ENCODE data around the gene THBS3. TPM values are rescaled to one million over a fixed set of nuclear protein-coding genes. Genes with fewer than 3 reads are reported as not detected.

THBS3 gene
- total RNA-seq, 2 donors from 2014 or later = 10.9 to 11.2 TPM

DNA sequence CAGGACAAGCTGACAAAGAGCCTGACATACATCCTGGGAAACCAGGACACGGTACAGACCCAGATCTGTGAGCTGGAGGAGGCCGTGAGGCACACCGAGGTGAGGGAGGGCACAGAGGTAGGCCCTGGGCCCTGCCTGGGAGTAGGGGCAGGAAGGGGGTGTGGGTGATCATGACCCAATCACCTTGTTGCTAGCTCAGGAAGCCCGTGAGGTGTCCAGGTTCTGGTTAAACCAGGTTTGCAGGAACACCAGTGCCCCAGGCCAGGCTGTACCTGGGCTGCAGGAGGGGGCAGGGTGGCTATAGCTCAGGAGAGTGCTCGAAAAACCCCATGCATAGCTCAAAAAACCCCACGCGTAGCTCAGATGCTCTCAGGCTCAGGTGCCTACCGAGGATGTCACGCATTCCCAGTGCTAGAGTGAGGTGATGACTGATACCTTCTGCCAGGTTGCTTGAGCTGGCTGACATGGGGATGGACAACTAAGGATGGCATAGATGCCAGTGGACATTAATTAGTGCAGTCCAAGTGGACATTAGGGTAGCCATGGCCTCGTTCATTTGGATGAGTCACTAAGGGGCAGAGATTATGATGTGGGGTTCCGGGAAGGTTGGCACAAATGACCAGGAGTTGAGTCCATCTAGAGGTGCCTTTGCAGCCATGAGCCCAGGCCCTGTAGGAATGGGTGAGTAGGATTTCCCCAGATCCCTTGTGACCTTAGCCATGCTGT is 30.3 kb downstream of the THBS3 start:
- Histone ChIP-seq H3K9me3 (no peaks in the 10 kb centered on the region), H3K4me1 (peaks cover 0 to 20% of the 10 kb centered on the region in 2 donors), H3K36me3 (no peaks in the 10 kb centered on the region), H3K27ac (no peak overlapping the region), H3K4me3 (no peak overlapping the region), H3K27me3 (peaks cover 0 to 8% of the 10 kb centered on the region in 2 donors)
- no peak for DNase-seq (ENCODE audit: low spot score)
- TF ChIP-seq CTCF (IDR thresholded peaks at IDR 0.05) = no peak

GRCh38 chr1:155176544-155177071 is 31.1 kb downstream of the THBS3 start:
- H3K27ac ChIP-seq = no peak overlapping the region
- DNase-seq (ENCODE audit: low spot score) = peak; percentile 87
- peaks cover 0 to 8% of the 10 kb centered on the region in 2 donors for H3K27me3 ChIP-seq
- H3K4me1 ChIP-seq = peaks cover 0 to 27% of the 10 kb centered on the region in 2 donors
- H3K9me3 ChIP-seq = no peaks in the 10 kb centered on the region
- peak; percentile 78 to 95 for TF ChIP-seq CTCF (IDR thresholded peaks at IDR 0.05)
- no peak overlapping the region for H3K4me3 ChIP-seq
- H3K36me3 ChIP-seq = no peaks in the 10 kb centered on the region

DNA sequence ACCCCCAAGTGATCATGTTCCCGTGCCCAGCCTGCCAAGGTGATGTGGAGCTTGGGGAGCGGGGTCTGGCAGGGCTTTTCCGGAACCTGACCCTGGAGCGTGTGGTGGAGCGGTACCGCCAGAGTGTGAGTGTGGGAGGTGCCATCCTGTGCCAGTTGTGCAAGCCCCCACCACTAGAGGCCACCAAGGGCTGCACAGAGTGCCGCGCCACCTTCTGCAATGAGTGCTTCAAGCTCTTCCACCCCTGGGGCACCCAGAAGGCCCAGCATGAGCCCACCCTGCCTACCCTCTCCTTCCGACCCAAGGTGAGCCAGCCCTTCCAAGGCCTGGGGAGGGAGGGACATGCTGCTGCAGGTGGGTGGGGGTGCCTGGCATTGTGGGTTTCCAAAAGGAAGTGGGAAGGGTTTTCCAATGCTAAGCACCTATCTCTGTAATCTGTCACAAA is 31.7 kb downstream of the THBS3 start:
- peaks cover 0 to 27% of the 10 kb centered on the region in 2 donors for H3K4me1 ChIP-seq
- H3K9me3 ChIP-seq = no peaks in the 10 kb centered on the region
- no peak overlapping the region for H3K27ac ChIP-seq
- DNase-seq (ENCODE audit: low spot score) = no peak
- no peaks in the 10 kb centered on the region for H3K36me3 ChIP-seq
- H3K4me3 ChIP-seq = no peak overlapping the region
- H3K27me3 ChIP-seq = peaks cover 0 to 8% of the 10 kb centered on the region in 2 donors
- TF ChIP-seq CTCF (IDR thresholded peaks at IDR 0.05) = no peak

DNA sequence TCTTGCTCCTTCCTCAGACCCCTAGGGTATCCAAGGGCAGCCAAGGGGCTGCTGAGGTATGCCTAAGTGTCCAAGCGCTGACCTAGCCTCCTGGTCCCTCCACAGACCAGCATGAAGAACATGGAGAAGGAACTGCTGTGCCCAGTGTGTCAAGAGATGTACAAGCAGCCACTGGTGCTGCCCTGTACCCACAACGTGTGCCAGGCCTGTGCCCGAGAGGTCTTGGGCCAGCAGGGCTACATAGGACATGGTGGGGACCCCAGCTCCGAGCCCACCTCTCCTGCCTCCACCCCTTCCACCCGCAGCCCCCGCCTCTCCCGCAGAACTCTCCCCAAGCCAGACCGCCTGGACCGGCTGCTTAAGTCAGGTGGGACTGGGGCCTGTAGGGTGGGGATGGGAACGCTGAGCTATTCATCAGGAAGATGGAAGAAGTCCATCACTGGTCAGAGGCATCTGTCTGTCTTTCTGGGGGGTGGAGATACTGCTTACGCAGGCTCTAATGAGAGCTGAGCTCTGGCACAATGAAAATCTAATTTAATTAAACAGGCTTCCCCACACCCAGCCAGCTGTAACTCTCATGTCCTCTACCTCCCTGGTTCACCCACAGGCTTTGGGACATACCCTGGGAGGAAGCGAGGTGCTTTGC is 32.3 kb downstream of the THBS3 start:
- H3K4me1 ChIP-seq = peaks cover 0 to 27% of the 10 kb centered on the region in 2 donors
- no peak overlapping the region for H3K27ac ChIP-seq
- no peaks in the 10 kb centered on the region for H3K36me3 ChIP-seq
- no peak for TF ChIP-seq CTCF (IDR thresholded peaks at IDR 0.05)
- peaks cover 0 to 8% of the 10 kb centered on the region in 2 donors for H3K27me3 ChIP-seq
- no peak for DNase-seq (ENCODE audit: low spot score)
- no peak overlapping the region for H3K4me3 ChIP-seq
- no peaks in the 10 kb centered on the region for H3K9me3 ChIP-seq

- TF ChIP-seq CTCF (IDR thresholded peaks at IDR 0.05) = no peak
- Histone ChIP-seq H3K9me3 (no peaks in the 10 kb centered on the region), H3K4me3 (peak overlapping the region in 1 of 2 donors; percentile 88), H3K27me3 (peaks cover 0 to 8% of the 10 kb centered on the region in 2 donors), H3K27ac (no peak overlapping the region), H3K36me3 (peaks cover 6% of the 10 kb centered on the region), H3K4me1 (peaks cover 0 to 27% of the 10 kb centered on the region in 2 donors)
- peak; percentile 57 for DNase-seq (ENCODE audit: low spot score)
Measured at GRCh38 chr1:155174324-155175280, 33.1 kb downstream of the THBS3 start.
